NCI-H1092 treated with DMSO at 0.1 percent for 48 hours (cell line): ENCODE data around the gene INMT.
A peak's percentile ranks its signal among the peaks of the same experiment; 100 is the strongest.

Experiments used
- DNase-seq: peaks from one replicate; lab custom pipeline; 2025; lab: John Stamatoyannopoulos, UW

INMT gene

GRCh38 chr7:30752979-30753378, 1.0 kb downstream of the INMT start:
- DNase-seq = no peak

DNA sequence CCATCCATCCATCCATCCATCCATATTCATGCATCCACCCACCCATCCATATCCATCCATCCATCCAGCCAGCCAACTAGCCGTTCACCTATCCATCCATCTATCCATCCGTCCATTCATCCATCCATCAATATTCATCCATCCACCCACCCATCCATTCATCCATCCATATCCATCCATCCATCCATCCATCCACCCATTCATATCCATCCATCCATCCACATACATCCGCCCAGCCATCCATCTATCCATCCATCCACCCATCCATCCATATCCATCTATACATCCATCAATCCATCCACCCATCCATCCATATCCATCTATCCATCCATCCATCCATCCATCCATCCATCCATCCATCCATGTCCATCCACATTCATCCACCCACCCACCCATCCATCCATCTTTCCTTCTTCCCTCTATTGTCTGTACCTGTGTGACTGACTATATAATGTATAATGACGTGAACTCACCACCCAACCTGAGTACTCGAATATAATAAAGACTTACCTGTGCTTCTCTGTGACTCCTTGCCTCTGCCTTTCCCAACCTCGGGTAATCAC, 2.5 kb downstream of the INMT start:
- no peak for DNase-seq

- peak; percentile 58 for DNase-seq
Measured at GRCh38 chr7:30755384-30756154, 3.6 kb downstream of the INMT start.

- no peak for DNase-seq
Measured at GRCh38 chr7:30757342-30757692, 5.4 kb downstream of the INMT start.

GRCh38 chr7:30760514-30761213, 8.7 kb downstream of the INMT start:
- DNase-seq = no peak

DNA sequence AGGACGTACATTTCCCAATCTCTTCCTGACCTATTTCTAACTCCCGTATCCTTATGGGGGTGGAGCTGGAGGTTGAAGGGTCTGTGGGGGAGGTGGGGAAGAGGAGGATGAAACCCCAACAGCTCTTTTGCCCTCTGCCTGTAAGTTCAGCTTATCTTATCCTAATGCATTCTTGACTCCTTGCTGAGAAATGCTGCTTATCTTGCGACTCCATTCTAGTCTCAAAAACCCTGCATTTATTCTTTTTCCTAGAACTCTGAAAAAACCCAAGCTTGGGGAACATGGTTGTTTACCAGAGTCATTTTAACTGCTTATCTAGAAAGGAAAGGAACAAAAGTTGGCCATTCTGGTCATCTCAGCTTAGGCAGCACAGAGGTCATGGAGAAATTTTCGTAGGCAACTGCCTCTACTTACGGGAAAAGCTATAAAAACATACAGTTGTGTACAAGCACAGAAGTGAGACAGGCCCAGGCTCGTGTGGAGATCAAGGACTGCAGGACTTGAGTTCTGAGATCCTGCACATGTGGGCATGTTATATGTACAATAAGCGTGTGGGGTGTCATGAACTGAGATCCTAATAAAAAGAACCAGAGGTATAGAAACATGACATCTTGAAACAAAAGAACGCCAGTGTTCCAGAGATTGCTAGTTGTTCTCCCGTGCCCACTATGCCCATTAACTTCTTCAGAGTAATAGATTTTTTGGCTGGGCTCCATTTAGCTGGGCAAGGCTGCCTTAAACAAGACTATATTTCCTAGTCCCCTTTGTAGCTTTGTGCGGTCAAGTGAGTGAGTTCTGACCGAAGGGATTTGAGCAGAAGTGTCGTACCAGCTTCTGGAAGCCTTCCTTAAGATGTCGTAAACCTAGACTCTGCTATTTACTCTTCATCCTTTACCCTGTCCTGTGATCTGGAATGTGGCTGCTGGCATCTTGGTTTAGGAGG, 9.6 kb downstream of the INMT start:
- DNase-seq = no peak

DNA sequence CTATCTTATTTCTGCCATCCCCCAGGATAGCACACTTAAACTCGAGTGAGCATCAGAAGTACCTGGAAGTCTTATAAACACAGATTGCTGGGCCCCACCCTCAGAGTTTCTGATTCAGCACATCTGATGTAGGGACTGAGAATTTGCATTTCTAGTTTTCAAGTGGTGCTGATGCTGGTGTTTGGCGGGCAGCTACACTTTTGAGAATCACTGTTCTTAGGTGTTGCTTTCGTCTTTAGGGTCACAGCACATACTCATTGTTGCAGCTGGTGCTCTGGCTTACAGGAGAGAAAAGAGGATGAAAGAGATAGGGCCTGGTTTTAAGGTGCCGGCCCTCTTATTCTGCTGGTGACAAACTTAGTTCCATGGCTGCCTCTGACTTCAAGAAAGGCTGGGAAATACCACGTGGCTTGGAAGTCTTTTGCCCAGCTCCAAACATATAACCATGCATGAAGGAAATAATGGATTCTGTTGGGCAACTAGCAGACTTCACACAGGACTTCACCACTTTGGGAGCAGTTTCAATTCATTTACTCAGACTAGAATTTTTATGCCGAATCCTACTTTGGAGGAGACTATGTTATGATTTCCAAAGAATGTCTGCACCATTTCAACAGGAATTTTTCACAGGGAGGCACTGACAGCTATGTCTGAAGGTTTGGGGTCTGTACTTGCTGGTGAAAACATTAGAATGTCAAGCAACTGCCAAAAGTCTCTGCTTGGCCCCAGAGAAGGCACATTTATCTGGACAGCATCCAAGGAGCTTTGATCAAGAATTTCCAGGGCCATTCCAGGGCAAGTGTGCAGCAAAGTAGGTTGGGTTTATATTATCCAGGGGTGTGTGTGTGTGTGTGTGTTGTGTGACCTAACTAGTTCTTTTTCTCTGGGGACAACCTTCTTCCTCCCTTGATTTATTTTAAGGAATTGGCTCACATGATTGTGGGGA, 12.4 kb downstream of the INMT start:
- DNase-seq = no peak

DNA sequence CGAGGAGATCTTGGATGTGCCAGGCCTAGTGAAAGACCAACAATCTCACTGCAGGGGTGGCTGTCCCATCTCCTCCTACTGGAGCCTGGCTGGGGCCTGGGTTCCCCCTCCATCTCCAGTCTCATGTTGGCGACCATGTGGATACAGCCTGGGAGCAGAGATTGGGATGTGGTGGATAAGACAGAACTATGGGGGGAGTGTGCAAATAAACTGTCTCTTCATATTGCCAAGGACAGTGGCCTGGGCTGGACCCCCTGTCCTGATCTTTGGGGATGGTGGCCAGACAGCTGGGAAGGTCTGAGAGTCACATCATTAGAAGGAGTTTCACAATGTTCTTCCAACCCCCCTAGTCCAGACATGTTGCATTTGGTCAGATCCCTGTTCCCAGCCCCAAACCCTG, 13.5 kb downstream of the INMT start:
- no peak for DNase-seq

GRCh38 chr7:30770845-30771173, 18.9 kb downstream of the INMT start:
- DNase-seq = no peak

DNA sequence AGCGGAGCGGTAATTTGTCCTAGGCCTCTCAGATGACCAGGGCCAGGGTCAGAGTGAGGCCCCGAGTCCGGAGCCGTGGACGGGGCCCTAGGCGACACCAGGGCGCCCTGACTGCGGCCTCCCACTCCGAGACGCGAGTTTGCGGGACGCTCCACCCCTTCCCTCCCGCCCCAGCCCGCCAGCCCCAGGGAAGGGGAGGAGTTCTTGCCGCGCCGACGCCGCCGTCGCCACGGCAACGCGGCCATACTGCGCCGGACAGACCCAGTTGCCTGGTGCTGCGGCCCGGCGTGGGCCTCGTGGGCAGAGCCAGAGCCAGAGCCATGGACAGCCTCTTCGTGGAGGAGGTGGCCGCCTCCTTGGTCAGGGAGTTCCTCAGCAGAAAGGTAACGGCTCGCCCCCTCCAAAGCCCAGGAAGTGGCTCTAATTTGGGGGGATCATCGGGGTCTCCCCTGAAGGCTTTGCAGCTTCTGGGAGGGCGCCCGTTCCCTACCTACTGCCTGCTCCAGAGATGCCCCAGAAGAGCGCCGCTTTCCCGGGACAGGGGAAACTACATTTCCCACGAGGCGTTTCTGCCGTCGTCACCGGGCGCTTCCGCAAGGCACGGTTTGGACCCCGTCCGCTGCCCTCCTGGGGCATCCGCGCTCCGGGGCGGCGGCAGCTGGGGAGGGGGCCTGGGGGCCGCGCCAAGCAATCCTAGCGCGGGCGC, 19.4 kb downstream of the INMT start, which contains the start of gene MINDY4:
Gene MINDY4 (plus strand): TSS at position 244 of the 706 bp plus-strand sequence. CDS start 77 bp downstream, at position 321.
- peak; percentile 60 for DNase-seq

GRCh38 chr7:30771880-30772425, 20.0 kb downstream of the INMT start:
- DNase-seq = peak; percentile 24

- DNase-seq = no peak
Measured at GRCh38 chr7:30772984-30773383, 21.0 kb downstream of the INMT start.

DNA sequence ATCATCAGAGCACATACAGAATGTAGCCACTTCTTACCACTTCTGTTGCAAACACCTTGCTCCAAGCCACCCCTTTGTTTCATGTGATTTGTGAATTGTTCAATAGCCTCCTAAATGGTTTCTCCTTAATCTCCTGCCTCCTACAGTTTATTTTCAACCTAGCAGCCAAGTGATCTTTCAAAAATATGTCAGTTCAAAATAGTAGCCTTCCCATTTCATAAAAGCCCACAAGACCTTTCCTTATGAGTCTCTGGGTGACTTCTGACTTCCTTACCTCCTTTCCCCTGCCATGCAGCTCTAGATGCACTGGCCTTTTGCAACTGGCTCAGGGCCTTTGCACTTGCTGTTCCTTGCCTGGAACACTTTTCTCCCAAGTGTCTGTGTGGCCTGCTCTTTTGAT, 24.1 kb downstream of the INMT start:
- no peak for DNase-seq

GRCh38 chr7:30776971-30777370, 25.0 kb downstream of the INMT start:
- DNase-seq = no peak

GRCh38 chr7:30778255-30779025, 26.5 kb downstream of the INMT start:
- no peak for DNase-seq

GRCh38 chr7:30779574-30779973, 27.6 kb downstream of the INMT start:
- DNase-seq = no peak

DNA sequence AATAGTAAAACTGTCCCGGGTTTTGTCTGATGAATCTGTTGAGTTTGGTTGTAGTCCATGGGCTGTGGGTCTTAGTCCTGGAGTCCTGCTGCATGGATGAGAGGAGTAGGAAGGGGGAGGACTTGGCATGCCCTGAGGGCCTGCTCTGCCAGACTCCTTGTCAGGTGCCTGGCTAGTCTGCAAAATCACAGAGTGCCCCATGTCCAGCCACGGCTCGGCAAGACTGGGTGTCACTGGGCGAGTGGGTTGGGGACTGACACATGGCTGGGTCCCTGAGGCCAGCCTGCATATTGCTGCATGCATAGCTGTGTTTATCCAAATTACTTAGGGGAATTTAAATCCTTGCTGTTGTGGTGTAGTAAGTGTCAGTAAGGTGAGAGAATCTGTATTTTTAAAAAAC, 29.0 kb downstream of the INMT start:
- no peak for DNase-seq

- no peak for DNase-seq
Measured at GRCh38 chr7:30782690-30783089, 30.8 kb downstream of the INMT start.

DNA sequence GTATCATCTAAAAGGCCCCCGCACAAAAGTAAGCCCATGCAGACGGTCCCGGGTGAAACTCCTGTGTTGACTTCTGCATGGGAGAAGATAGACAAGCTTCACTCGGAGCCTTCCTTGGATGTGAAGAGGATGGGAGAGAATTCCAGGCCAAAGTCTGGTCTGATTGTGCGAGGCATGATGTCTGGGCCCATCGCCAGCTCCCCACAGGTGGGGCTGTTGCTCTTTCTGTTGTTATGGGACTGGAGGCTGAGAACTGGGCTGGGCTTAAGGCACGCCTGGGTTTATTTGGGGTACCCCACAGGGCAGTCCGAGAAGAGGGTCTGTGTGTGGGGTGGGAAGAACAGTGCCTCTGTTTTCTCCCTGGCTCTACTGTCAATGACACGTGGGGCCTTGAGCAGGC, 33.9 kb downstream of the INMT start:
- DNase-seq = no peak
